Neural cell (in vitro differentiated cells): ENCODE results near the gene PKIB. TPM values are rescaled to one million over a fixed set of nuclear protein-coding genes. Genes with fewer than 3 reads are reported as not detected.

Experiments
- H2AFZ ChIP-seq: fragments of 200-600, 300-800 bp; sonication (generic), shearing (Covaris generic); 2 replicates; pipeline ENCODE4 v1.6.0; 2014; ENCODE audit warnings: low read depth, mild to moderate bottlenecking, antibody characterized with exemption, low read length, moderate library complexity
- H3F3A ChIP-seq: fragments of 200-600 bp; shearing (Covaris generic); 2 replicates; pipeline ENCODE4 v1.6.1; 2016; ENCODE audit warnings: mild to moderate bottlenecking, moderate library complexity, mixed read lengths, antibody characterized with exemption, low read length; ENCODE audit not compliant: insufficient read depth, poor library complexity, severe bottlenecking
- H3K27ac ChIP-seq: fragments of 200-600, 300-800 bp; sonication (generic), shearing (Covaris generic); 2 replicates; pipeline ENCODE4 v1.5.1; 2014; ENCODE audit warnings: mild to moderate bottlenecking, low read length, moderate library complexity
- H3K27me3 ChIP-seq: fragments of 300-800, 200-600 bp; sonication (generic), shearing (Covaris generic); 2 replicates; pipeline ENCODE4 v1.6.0; 2014; ENCODE audit warnings: mild to moderate bottlenecking, low read depth, low read length, moderate library complexity; ENCODE audit not compliant: insufficient read depth
- H3K36me3 ChIP-seq: fragments of 300-800, 200-600 bp; sonication (generic), shearing (Covaris generic); 2 replicates; pipeline ENCODE4 v1.5.1; 2014; ENCODE audit warnings: mild to moderate bottlenecking, antibody characterized with exemption, low read length, moderate library complexity; ENCODE audit not compliant: insufficient read depth
- H3K4me2 ChIP-seq: fragments of 300-800, 200-600 bp; sonication (generic), shearing (Covaris generic); 2 replicates; pipeline ENCODE4 v1.6.0; 2014; ENCODE audit warnings: mild to moderate bottlenecking, low read length
- H3K4me3 ChIP-seq: fragments of 300-800, 200-600 bp; sonication (generic), shearing (Covaris generic); 2 replicates; pipeline ENCODE4 v1.5.1; 2014; ENCODE audit warnings: mild to moderate bottlenecking, low read length, moderate library complexity
- H3K79me2 ChIP-seq: fragments of 200-600 bp; shearing (Covaris generic); replicated peaks from 2 replicates; pipeline ENCODE4 v1.6.0; 2014; ENCODE audit warnings: mild to moderate bottlenecking, low read length, moderate library complexity; ENCODE audit not compliant: insufficient read depth
- H3K9ac ChIP-seq: fragments of 300-800, 200-600 bp; sonication (generic), shearing (Covaris generic); 2 replicates; pipeline ENCODE4 v1.6.1; 2016; ENCODE audit warnings: mild to moderate bottlenecking, low read length, mixed read lengths
- H3K9me2 ChIP-seq: fragments of 200-600 bp; shearing (Covaris generic); 2 replicates; pipeline ENCODE4 v1.6.1; 2016; ENCODE audit warnings: mild to moderate bottlenecking, low read length, mixed read lengths; ENCODE audit not compliant: insufficient read depth
- H3K9me3 ChIP-seq: fragments of 200-600, 300-800 bp; sonication (generic), shearing (Covaris generic); 2 replicates; pipeline ENCODE4 v1.6.1; 2016; ENCODE audit warnings: mild to moderate bottlenecking, mixed run types, low read length, moderate library complexity, mixed read lengths
- H4K20me1 ChIP-seq: fragments of 200-600 bp; shearing (Covaris generic); 2 replicates; pipeline ENCODE4 v1.6.1; 2016; ENCODE audit warnings: mild to moderate bottlenecking, mixed run types; ENCODE audit not compliant: insufficient read depth
- EP300 ChIP-seq: fragments of 450-650 bp; conservative IDR thresholded peaks from 2 replicates; pipeline ENCODE4 v1.6.1; 2014; ENCODE audit warnings: antibody characterized with exemption, mild to moderate bottlenecking, moderate library complexity; ENCODE audit not compliant: poor library complexity, severe bottlenecking
- EZH2 ChIP-seq: fragments of 200-600, 300-800 bp; shearing (Covaris generic), sonication (generic); IDR thresholded peaks from 2 replicates; pipeline ENCODE4 v1.6.1; 2014; ENCODE audit warnings: antibody characterized with exemption, low read length, borderline replicate concordance, mild to moderate bottlenecking; ENCODE audit not compliant: insufficient read depth, poor library complexity, severe bottlenecking
- MXI1 ChIP-seq: fragments of 450-650 bp; conservative IDR thresholded peaks from 2 replicates; pipeline ENCODE4 v1.6.1; 2014; ENCODE audit warnings: antibody characterized with exemption, mild to moderate bottlenecking; ENCODE audit not compliant: poor library complexity, severe bottlenecking
- POLR2AphosphoS5 ChIP-seq: IDR thresholded peaks from 2 replicates; pipeline ENCODE4 v1.6.1; 2012
- RAD21 ChIP-seq: fragments of 450-650 bp; conservative IDR thresholded peaks from 2 replicates; pipeline ENCODE4 v1.6.1; 2014; ENCODE audit warnings: antibody characterized with exemption, mild to moderate bottlenecking, moderate library complexity
- SMC3 ChIP-seq: fragments of 450-650 bp; conservative IDR thresholded peaks from 2 replicates; pipeline ENCODE4 v1.6.1; 2014; ENCODE audit warnings: antibody characterized with exemption, mild to moderate bottlenecking, moderate library complexity; ENCODE audit not compliant: poor library complexity
- TAF1 ChIP-seq: IDR thresholded peaks from 2 replicates; pipeline ENCODE4 v1.6.1; 2012; ENCODE audit warnings: low read depth
- polyA plus RNA-seq: library from polyadenylated mRNA; depleted of rRNA; stranded (reverse); fragments of >200 nt; gene quantifications from 2 replicates; pipeline ENCODE4 v1.2.3, GENCODE V29; 2014
- TF ChIP-seq, protein P1 (sequence below): IDR thresholded peaks from 2 replicates; pipeline ENCODE4 v1.6.1; 2012; ENCODE audit warnings: borderline replicate concordance
- TF ChIP-seq, protein P2 (sequence below): fragments of 450-650 bp; IDR thresholded peaks from 2 replicates; pipeline ENCODE4 v1.5.1; 2014; ENCODE audit warnings: antibody characterized with exemption, mild to moderate bottlenecking, moderate library complexity; ENCODE audit not compliant: poor library complexity, severe bottlenecking

Gene PKIB
- polyA plus RNA-seq, 1 donor from 2014 or later: 22.8 TPM

DNA sequence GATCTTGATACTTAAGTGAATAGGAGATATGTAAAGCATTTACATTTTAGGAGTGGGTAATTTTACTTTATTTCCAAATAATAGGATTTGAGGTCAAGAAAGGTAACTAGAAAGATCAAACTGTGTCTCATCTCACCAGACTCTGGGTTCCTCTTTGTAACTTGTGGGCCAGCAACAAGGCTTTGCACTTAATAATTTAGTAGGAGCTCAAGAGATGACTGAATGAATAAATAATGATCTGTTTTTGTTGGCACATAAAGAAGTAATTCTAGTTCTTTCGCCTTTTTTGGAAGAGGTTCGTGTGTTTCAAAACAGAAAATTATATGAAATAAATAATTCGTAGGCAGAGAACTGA lies 101.9 kb downstream of the PKIB start:
- Histone ChIP-seq H3K9ac (no peak overlapping the region), H3K9me2 (no peaks in the 10 kb centered on the region), H3K4me3 (no peak overlapping the region), H3K9me3 (no peaks in the 10 kb centered on the region), H3K27me3 (no peaks in the 10 kb centered on the region), H3K36me3 (no peaks in the 10 kb centered on the region), H3F3A (no peaks in the 10 kb centered on the region), H3K4me2 (no peak overlapping the region), H4K20me1 (no peaks in the 10 kb centered on the region), H3K79me2 (no peaks in the 10 kb centered on the region), H3K27ac (no peak overlapping the region), H2AFZ (no peak overlapping the region)
- TF ChIP-seq MXI1 (no peak), TAF1 (no peak), EZH2 (no peak), SMC3 (no peak), POLR2AphosphoS5 (no peak), EP300 (no peak), RAD21 (no peak)
- TF ChIP-seq, protein P1, sequence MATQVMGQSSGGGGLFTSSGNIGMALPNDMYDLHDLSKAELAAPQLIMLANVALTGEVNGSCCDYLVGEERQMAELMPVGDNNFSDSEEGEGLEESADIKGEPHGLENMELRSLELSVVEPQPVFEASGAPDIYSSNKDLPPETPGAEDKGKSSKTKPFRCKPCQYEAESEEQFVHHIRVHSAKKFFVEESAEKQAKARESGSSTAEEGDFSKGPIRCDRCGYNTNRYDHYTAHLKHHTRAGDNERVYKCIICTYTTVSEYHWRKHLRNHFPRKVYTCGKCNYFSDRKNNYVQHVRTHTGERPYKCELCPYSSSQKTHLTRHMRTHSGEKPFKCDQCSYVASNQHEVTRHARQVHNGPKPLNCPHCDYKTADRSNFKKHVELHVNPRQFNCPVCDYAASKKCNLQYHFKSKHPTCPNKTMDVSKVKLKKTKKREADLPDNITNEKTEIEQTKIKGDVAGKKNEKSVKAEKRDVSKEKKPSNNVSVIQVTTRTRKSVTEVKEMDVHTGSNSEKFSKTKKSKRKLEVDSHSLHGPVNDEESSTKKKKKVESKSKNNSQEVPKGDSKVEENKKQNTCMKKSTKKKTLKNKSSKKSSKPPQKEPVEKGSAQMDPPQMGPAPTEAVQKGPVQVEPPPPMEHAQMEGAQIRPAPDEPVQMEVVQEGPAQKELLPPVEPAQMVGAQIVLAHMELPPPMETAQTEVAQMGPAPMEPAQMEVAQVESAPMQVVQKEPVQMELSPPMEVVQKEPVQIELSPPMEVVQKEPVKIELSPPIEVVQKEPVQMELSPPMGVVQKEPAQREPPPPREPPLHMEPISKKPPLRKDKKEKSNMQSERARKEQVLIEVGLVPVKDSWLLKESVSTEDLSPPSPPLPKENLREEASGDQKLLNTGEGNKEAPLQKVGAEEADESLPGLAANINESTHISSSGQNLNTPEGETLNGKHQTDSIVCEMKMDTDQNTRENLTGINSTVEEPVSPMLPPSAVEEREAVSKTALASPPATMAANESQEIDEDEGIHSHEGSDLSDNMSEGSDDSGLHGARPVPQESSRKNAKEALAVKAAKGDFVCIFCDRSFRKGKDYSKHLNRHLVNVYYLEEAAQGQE: no peak
- TF ChIP-seq, protein P2, sequence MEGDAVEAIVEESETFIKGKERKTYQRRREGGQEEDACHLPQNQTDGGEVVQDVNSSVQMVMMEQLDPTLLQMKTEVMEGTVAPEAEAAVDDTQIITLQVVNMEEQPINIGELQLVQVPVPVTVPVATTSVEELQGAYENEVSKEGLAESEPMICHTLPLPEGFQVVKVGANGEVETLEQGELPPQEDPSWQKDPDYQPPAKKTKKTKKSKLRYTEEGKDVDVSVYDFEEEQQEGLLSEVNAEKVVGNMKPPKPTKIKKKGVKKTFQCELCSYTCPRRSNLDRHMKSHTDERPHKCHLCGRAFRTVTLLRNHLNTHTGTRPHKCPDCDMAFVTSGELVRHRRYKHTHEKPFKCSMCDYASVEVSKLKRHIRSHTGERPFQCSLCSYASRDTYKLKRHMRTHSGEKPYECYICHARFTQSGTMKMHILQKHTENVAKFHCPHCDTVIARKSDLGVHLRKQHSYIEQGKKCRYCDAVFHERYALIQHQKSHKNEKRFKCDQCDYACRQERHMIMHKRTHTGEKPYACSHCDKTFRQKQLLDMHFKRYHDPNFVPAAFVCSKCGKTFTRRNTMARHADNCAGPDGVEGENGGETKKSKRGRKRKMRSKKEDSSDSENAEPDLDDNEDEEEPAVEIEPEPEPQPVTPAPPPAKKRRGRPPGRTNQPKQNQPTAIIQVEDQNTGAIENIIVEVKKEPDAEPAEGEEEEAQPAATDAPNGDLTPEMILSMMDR: no peak

DNA sequence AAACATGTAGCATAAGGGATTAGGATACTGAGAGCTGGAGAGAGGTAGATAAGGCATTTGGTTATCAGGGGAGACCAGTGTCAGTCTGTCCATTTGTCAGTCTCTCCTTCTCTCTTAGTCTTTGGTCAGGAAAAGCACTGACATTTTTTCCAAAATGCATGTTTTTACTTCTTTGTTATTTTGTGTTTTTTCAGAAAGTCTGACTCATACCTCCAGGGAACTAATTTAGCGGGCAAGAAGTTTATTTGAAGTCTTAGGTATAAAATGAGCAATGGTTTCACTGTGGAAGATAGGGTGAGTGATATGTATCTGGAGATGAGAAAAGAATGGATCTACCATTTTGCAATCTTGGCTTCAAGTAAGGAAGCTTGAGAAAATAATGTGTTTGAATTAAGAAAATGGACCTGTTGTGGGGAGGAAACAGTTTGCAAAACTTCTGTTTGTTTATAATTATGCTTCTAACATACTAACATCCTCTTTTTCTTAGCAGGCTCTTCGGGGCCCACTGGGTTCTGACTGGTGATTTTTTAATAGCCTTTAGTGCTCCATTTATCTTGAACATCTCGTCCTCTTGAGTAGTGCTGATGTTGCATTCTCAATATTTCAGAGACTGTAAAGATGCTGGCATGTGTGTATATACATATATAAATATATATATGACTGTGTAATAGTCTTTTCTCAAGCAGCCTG lies 102.4 kb downstream of the PKIB start:
- no peaks in the 10 kb centered on the region for H3K27me3 ChIP-seq
- H3K9me2 ChIP-seq: no peaks in the 10 kb centered on the region
- H3F3A ChIP-seq: no peaks in the 10 kb centered on the region
- no peak overlapping the region for H3K4me2 ChIP-seq
- no peaks in the 10 kb centered on the region for H3K36me3 ChIP-seq
- no peak for TF ChIP-seq MXI1
- no peak for TF ChIP-seq RAD21
- TF ChIP-seq EP300: no peak
- TF ChIP-seq, protein P1: no peak
- TF ChIP-seq SMC3: no peak
- TF ChIP-seq EZH2: no peak
- TF ChIP-seq POLR2AphosphoS5: no peak
- no peaks in the 10 kb centered on the region for H3K79me2 ChIP-seq
- no peak overlapping the region for H3K4me3 ChIP-seq
- no peak overlapping the region for H3K9ac ChIP-seq
- H4K20me1 ChIP-seq: no peaks in the 10 kb centered on the region
- H3K27ac ChIP-seq: no peak overlapping the region
- no peaks in the 10 kb centered on the region for H3K9me3 ChIP-seq
- no peak overlapping the region for H2AFZ ChIP-seq
